D721Med (cell line): ENCODE data around the gene HOXC13.

ENCODE experiments used
- DNase-seq: peaks from one replicate; pipeline ENCODE4 v3.0.0; 2011; ENCODE audit warnings: low spot score; ENCODE audit not compliant: insufficient read length
- FAIRE-seq: peaks from 2 replicates; lab custom pipeline; 2011; peaks lifted over from hg19 to GRCh38; lab: Jason Lieb, UNC
- TF ChIP-seq, protein P1 (sequence below): IDR thresholded peaks from 2 replicates; pipeline ENCODE4 v1.5.1; 2012; ENCODE audit warnings: mild to moderate bottlenecking, control low read depth; ENCODE audit not compliant: insufficient read depth; ENCODE audit errors: missing control alignments

Gene HOXC13

DNA sequence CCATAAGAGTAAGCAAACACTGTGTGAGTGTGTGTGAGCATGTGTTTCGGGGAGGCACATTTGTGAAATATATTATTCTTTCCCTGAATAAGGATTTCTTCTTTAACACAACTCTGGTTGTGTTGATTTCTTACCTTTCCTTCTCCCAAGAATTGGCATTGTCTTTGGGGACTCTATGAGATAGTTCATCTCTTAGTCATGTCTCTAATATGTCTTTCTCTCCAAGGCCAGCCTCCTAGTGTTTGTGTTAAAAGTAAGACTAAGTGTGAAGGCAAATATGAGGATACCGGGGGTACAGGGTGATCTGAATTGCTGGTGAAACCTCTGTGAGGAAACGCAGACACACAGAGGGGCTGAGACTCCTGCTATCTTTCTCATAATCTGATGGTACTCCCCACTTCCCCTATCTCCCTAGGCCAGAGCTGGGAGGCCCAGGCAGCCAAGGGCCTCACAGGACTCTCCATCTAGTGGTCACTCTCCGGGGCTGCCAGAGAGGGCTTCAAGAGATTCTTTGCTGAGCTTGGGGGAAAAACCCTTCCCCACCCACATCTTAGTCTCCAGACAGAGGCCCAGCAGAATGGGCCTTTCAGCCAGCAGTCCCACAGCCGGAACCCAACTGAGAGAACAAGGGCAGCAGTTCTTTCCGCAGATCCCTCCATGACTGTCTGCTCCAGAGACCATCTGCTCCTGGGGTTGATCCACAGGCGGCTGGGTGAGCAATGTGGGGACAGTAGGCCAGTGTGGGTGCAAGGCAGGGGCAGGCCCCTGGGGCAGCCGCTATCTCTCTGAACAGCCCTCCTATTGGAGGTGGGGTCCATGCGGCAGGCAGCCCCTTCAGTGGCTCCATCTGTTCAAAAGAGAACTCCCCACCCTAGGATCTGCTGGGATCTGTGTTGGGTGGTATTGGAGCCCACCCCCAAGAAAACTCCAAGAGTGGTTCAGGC is 10.3 kb downstream of the HOXC13 start:
- no peak for DNase-seq
- no peak for FAIRE-seq
- TF ChIP-seq, protein P1, sequence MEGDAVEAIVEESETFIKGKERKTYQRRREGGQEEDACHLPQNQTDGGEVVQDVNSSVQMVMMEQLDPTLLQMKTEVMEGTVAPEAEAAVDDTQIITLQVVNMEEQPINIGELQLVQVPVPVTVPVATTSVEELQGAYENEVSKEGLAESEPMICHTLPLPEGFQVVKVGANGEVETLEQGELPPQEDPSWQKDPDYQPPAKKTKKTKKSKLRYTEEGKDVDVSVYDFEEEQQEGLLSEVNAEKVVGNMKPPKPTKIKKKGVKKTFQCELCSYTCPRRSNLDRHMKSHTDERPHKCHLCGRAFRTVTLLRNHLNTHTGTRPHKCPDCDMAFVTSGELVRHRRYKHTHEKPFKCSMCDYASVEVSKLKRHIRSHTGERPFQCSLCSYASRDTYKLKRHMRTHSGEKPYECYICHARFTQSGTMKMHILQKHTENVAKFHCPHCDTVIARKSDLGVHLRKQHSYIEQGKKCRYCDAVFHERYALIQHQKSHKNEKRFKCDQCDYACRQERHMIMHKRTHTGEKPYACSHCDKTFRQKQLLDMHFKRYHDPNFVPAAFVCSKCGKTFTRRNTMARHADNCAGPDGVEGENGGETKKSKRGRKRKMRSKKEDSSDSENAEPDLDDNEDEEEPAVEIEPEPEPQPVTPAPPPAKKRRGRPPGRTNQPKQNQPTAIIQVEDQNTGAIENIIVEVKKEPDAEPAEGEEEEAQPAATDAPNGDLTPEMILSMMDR, result no peak

DNA sequence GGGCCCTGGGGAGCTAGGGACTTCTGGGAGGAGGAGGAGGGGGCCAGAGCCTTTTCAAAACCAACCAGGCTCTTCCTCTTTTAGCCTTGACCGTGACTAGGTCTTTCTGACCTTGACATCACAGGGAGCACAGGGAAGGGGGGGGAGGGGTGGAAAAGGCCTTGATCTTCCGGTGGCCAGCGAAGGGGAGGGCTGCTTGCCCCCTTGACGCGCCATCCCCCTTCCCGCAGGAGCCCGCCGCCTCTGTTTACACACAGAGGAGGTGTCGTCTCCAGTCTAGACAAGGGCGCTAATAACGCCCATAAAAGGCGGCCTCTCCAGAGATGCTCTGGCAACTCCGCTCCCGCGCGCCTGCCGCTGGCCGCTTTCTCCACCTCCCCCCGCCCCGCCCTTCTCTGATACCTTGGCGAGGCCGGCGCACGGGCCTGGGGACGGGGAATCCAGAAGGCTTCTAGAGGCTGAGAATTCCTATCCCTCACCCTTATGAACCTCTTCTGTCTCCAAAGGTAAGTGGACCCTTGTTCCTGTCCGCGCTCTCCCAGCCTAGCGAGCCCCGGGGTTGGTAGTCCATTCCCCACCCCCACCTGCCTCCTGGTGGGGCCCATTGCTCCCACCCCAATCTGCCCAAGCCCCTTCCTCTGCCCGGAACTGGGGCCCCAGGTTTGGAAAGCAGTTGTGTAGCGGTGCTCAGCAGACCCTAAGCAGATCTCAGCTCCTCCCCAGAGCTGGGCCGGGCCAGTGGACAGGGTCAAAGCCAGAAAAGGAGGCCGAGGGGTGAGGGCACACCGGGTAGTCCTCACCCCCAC is 11.2 kb downstream of the HOXC13 start:
- TF ChIP-seq, protein P1, result no peak
- FAIRE-seq, result no peak
- no peak for DNase-seq

DNA sequence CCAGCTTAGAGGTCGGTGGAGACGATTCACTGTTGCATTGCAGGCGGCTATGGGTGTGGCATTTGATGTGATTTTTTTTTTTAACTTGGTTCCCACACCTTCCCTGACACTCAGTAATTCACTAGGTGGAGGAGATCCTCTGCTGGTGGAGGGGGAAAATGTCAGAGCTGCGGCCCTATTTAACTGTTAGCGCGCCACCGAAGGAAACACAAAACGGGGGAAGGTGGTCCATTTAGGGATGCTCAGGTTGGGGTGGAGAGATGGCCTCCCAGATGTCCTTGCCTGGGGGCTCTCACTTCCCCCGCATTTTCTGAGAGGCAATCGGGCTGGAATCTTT is 11.8 kb downstream of the HOXC13 start:
- DNase-seq (no peak), FAIRE-seq (no peak)
- TF ChIP-seq, protein P1, result no peak

DNA sequence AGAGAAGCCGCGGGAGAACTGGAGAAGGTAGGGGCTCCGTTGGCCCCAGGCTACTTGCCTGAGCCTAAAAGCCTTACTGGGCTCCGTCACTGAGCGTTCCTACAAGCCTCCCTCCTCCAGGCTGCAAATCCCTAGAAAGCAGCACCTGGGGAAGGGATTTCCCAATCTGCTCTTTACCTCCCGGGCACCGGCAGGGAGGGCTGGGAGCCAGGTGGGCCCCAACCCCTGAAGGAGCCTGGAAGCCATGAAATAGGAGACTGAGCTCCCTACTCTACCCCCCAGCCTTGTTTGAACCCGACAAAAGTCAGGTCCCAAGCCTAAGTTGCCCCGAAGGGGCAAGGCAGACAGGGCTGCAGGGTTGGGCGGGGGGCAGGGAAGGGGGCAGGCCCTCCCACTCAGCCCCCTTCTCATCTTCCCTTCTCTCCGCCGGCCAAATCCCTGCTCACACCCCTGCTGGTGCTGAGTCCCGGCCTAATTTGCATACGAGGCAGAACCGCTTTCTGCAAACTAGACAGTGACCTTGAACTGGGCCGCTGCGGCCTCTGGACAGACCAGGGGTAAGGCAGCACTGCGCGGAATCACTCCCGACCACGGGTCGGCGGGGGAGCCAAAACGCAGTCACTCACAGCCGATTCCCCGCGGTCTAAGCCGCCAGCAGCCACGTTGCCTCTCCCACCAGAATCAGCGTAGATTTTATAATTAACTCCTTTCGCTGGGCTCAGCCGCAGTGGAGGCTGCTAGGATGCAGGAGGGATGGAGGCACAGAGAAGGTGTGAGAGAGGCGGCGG is 12.4 kb downstream of the HOXC13 start:
- DNase-seq (no peak), FAIRE-seq (no peak)
- TF ChIP-seq, protein P1, result no peak

DNA sequence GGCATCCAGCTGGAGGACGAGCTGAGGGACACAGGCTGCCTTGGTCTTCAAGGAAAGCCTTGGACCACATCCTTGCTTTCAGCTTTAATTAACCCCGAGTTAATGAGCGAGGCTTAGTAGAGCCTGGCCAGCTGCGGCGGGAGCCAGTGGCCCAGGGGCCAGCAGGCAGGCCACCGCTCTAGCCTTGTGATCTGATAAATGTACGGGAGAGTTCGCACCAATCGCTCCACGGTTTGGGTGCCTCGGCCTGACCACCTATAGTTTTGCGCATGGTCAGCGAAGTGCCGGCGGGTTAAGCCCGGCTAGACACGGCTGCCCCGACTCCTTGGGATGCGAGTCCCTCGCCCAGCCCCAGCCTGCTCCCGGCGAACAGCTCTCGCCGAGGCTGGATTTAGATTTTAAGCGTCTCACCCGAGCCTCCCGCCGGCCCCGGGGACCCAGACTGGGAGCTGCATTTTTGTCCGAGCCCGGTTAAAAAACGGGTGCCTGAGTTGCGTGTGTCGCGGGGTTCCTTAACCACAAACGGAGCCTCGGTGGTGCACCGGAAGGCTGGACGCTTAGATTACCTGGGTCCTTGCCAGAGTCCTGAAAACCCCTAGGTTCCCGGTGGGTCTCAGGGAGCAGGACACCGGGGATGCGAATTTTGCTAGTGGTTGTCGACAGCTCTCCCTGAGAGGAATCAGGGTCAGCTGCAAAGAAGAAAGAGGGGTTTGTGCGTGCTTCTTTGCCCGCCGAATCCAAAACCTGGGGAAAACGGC is 13.1 kb downstream of the HOXC13 start:
- no peak for DNase-seq
- no peak for FAIRE-seq
- TF ChIP-seq, protein P1, result no peak

DNA sequence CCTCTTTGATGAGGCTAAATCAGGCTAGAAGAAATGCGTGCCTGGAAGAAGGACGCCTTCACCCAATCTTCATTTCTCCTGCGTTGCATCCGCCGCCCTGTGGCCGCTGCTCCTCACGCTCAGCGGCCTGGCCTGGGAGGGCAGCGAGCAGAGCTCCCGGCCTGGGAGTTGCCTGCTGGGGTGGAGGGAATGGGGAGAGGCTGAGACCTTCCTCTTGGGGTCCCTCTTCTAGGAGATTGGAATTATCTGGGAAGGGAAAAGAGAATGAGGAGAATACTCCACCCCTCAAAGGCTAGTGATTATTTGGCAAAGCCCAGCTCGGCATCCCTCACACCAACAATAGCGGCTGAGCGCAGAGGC is 13.7 kb downstream of the HOXC13 start:
- FAIRE-seq (no peak), DNase-seq (no peak)
- TF ChIP-seq, protein P1, result no peak
